LNCaP clone FGC (cell line): ENCODE data around the gene MORC1.

ENCODE experiments used
- DNase-seq: peaks from one replicate; pipeline ENCODE4 v3.0.0-alpha.2; 2011; ENCODE audit warnings: low read depth
- H3K4me3 ChIP-seq: 2 replicates; pipeline ENCODE4 v1.5.1; 2011; ENCODE audit warnings: mild to moderate bottlenecking, low read depth, low read length, control low read depth
- TF ChIP-seq, protein P1 (sequence below): IDR thresholded peaks from 2 replicates; pipeline ENCODE4 v1.5.1; 2012; ENCODE audit warnings: mild to moderate bottlenecking; ENCODE audit not compliant: control insufficient read depth, insufficient read depth; ENCODE audit errors: extremely low read depth

The MORC1 gene

DNA sequence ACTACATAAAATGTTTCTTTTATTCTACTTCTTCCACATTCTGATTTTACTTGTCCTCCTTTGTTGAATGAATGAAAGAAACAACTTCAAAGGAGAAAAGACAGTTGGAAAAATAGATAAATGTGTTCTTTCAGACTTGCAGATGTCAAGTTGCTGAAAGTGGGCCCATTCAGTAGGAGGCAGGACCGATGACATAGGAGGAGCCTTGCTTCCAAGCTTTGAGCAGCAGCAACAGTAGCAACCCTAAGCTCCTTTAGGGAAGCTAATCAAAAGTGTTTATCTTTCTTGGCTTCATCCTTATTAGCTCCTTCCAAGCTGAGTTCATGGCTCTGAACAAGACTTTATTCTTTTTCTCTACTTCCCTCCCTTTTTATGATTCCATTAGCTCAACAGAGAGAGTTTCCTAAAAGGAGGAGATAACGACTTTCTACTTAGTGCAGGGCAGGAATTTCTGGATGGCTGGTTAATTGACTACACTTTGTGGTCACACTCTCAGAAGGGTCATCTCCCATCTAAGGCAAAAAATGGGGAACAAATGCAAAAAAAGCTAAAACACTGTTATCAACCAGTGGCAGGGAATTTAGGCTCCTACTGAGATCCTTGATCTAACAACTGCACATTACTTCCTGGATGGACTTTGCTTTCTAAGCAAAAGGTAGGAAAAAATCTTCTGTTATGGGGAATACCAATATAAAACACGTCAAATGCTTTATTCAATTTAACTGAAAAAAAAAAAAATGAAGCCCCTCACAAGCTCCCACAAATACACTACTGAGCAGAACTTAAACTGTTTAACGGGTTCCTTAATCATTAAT, 4.8 kb downstream of the MORC1 start:
- TF ChIP-seq, protein P1, sequence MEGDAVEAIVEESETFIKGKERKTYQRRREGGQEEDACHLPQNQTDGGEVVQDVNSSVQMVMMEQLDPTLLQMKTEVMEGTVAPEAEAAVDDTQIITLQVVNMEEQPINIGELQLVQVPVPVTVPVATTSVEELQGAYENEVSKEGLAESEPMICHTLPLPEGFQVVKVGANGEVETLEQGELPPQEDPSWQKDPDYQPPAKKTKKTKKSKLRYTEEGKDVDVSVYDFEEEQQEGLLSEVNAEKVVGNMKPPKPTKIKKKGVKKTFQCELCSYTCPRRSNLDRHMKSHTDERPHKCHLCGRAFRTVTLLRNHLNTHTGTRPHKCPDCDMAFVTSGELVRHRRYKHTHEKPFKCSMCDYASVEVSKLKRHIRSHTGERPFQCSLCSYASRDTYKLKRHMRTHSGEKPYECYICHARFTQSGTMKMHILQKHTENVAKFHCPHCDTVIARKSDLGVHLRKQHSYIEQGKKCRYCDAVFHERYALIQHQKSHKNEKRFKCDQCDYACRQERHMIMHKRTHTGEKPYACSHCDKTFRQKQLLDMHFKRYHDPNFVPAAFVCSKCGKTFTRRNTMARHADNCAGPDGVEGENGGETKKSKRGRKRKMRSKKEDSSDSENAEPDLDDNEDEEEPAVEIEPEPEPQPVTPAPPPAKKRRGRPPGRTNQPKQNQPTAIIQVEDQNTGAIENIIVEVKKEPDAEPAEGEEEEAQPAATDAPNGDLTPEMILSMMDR = no peak
- no peak overlapping the region for H3K4me3 ChIP-seq
- DNase-seq = no peak

GRCh38 chr3:109109574-109109973, 8.4 kb downstream of the MORC1 start:
- TF ChIP-seq, protein P1 = no peak
- no peak for DNase-seq
- H3K4me3 ChIP-seq = no peak overlapping the region

DNA sequence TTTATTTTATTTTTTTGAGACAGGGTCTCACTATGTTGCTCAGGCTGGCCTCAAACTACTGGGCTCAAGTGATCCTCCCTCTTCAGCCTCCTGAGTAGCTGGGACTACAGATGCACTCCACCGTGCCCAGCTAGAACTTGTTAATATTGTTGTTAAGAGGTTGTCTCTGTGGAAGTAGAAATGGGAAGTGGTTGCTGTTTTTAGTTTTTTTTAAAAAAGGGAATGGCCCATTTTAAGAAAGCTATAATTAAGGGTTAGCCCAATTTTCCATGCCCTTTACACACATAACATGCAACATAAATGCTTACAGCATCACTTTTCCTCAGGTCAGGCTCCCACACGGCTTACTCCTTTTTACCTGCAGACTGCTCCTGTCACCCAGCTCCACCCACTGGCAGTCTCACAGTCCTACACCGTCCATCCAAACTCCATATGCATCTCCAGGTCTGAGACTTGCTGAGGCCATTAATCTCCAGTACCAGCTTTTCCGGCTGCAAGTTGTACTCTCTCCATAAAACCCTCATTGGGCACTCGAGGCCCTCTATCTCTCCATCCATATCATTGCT, 19.8 kb downstream of the MORC1 start:
- H3K4me3 ChIP-seq = no peak overlapping the region
- peak; percentile 6 for DNase-seq
- TF ChIP-seq, protein P1 = peak; percentile 78

DNA sequence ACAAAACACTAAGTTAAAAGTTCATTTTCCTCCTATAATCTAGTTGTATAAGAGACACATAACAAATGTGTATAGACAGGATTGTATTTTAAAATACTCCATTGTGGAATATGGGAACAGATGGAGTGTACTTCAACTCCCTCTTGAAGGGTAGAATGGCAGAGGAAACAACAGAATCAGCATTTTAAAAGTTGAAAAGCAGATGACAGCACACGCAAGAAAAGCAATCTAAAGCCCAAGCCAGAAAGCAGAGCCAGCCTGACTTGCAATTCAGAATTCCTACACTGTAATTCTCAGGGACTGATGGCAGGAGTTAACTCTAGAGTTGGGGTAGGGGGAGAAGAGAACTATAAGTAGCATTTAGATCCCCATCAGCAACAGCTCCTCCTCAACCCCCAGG, 22.8 kb downstream of the MORC1 start:
- no peak for DNase-seq
- H3K4me3 ChIP-seq = no peak overlapping the region
- TF ChIP-seq, protein P1 = no peak

DNA sequence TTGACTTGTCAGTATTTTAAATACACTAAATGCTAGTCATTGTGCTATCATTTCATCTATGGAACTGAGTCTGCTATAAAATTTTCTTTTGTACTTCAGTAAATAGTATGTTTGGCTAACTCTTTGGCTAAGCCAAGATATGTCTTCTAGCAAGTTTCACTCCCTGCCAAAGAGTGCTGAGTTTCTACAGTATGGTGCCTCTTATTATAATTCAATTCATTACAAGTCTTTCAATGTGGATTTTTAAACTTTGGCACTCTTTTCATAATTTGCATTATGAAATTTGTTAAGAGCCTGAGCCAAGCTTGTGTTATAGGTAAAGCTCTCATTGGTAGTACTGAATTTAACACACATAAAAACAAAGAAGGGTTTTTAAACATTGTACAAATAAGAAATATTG, 24.4 kb downstream of the MORC1 start:
- peak; percentile 36 for DNase-seq
- TF ChIP-seq, protein P1 = no peak
- no peak overlapping the region for H3K4me3 ChIP-seq

DNA sequence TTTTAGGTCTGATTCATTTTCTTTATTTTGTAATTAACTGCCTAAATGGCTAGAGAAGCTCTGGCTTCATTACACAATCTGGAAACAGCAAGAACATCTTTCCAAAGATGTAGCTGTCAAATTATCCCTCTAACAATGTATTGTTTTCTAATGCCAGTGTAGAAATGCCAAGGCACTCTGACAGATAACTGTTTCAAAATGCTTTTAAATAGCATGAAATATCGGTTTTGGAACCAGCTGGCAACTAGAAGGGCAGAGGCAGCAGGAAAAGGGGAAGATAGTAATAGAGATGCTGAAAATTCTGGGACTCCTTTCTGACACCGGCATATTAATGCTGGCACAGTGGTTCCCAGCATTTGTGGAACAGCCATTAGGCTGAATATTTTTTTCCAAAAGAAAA, 26.1 kb downstream of the MORC1 start:
- no peak for DNase-seq
- TF ChIP-seq, protein P1 = no peak
- H3K4me3 ChIP-seq = no peak overlapping the region

GRCh38 chr3:109089265-109089664, 28.7 kb downstream of the MORC1 start:
- DNase-seq = no peak
- H3K4me3 ChIP-seq = no peak overlapping the region
- TF ChIP-seq, protein P1 = no peak
